A549 (cell line): ENCODE results near the gene HPCA. TPM values are rescaled to one million over a fixed set of nuclear protein-coding genes. Genes with fewer than 3 reads are reported as not detected.

Source experiments
- ATAC-seq, 2 experiments: fragments of 200-7000 bp in 1 of 2; fragments of >200 bp in 1 of 2; cut with Nextera tagmentation in 1 of 2; cut with Tn5 transposase in 1 of 2; 3 replicates each; pipeline versions ENCODE4 v1.8.0 to v1.9.1; 2018 to 2020; ENCODE audit warnings: mild to moderate bottlenecking in 1 of 2, moderate library complexity in 1 of 2
- CTCF ChIA-PET: fragments of 300-600 bp; sonication (Branson Sonifier 250); formaldehyde crosslinking; extraction: SDS; loops from one replicate; lab custom pipeline; 2021; ENCODE audit warnings: antibody characterized with exemption, inconsistent platforms; lab: Yijun Ruan, JAX
- POLR2A ChIA-PET: fragments of 350-600 bp; formaldehyde crosslinking; extraction: SDS; loops from one replicate; lab custom pipeline; 2021; ENCODE audit warnings: antibody characterized with exemption, inconsistent platforms; lab: Yijun Ruan, JAX
- DNase-seq, 2 experiments: peaks; one replicate each; pipeline versions ENCODE4 v3.0.0 to v3.0.0-alpha.2; 2011 to 2016; ENCODE audit warnings: low read depth in 1 of 2, low spot score in 1 of 2
- FAIRE-seq: peaks from 2 replicates; lab custom pipeline; 2011; peaks lifted over from hg19 to GRCh38; lab: Jason Lieb, UNC
- H3K27ac ChIP-seq, 2 experiments: fragments of >200 bp; sonication (Bioruptor Twin); formaldehyde crosslinking; 3 replicates each; pipeline ENCODE4 v1.5.1; 2016 to 2017
- H3K4me1 ChIP-seq: fragments of >200 bp; sonication (Bioruptor Twin); formaldehyde crosslinking; 3 replicates; pipeline ENCODE4 v1.6.1; 2016
- H3K4me2 ChIP-seq: fragments of >200 bp; sonication (Bioruptor Twin); formaldehyde crosslinking; 3 replicates; pipeline ENCODE4 v1.6.1; 2016
- H3K4me3 ChIP-seq: fragments of >200 bp; sonication (Bioruptor Twin); formaldehyde crosslinking; 3 replicates; pipeline ENCODE4 v1.5.1; 2016
- H3K9me3 ChIP-seq: fragments of >200 bp; sonication (Bioruptor Twin); formaldehyde crosslinking; 3 replicates; pipeline ENCODE4 v1.6.1; 2016
- CBX2 ChIP-seq: fragments of 200-600 bp; sonication (generic); IDR thresholded peaks from 2 replicates; pipeline ENCODE4 v1.6.1; 2016; ENCODE audit warnings: low read depth, mild to moderate bottlenecking, borderline replicate concordance
- CTCF ChIP-seq: fragments of >200 bp; sonication (Bioruptor Twin); formaldehyde crosslinking; IDR thresholded peaks from 3 replicates; pipeline ENCODE4 v1.5.1; 2016
- E2F6 ChIP-seq: IDR thresholded peaks from 2 replicates; pipeline ENCODE4 v1.6.1; 2012; ENCODE audit warnings: low read depth, borderline replicate concordance
- FOSB ChIP-seq: fragments of 250-450 bp; sonication (Bioruptor Pico); IDR thresholded peaks from 2 replicates; pipeline ENCODE4 v1.5.0; 2020; ENCODE audit warnings: mild to moderate bottlenecking, moderate library complexity
- GATA3 ChIP-seq: IDR thresholded peaks from 2 replicates; pipeline ENCODE4 v1.6.1; 2012; ENCODE audit warnings: borderline replicate concordance
- HOXB13 ChIP-seq: fragments of 250-450 bp; sonication (Bioruptor Pico); IDR thresholded peaks from 2 replicates; pipeline ENCODE4 v1.5.0; 2020; ENCODE audit warnings: low read depth, mild to moderate bottlenecking, moderate library complexity
- KDM1A ChIP-seq: fragments of 200-600 bp; sonication (generic); IDR thresholded peaks from 2 replicates; pipeline ENCODE4 v1.6.1; 2016; ENCODE audit warnings: low read depth, mild to moderate bottlenecking
- MAX ChIP-seq: IDR thresholded peaks from 2 replicates; pipeline ENCODE4 v1.6.1; 2012
- MYC ChIP-seq: IDR thresholded peaks from 2 replicates; pipeline ENCODE4 v1.6.1; 2012; ENCODE audit warnings: mild to moderate bottlenecking, inconsistent platforms, low read length, improper control_type of control experiment, borderline replicate concordance
- NFE2L2 ChIP-seq: fragments of 150-350 bp; conservative IDR thresholded peaks from 2 replicates; pipeline ENCODE4 v1.6.1; 2014; ENCODE audit warnings: low read length
- NPAS2 ChIP-seq: fragments of 250-450 bp; sonication (Bioruptor Pico); IDR thresholded peaks from 2 replicates; pipeline ENCODE4 v1.8.0; 2022; ENCODE audit warnings: mild to moderate bottlenecking, moderate library complexity, borderline replicate concordance
- POLR2A ChIP-seq: IDR thresholded peaks from 2 replicates; pipeline ENCODE4 v1.6.1; 2012; ENCODE audit warnings: mild to moderate bottlenecking, low read length
- POLR2AphosphoS2 ChIP-seq: conservative IDR thresholded peaks from 2 replicates; pipeline ENCODE4 v1.6.1; 2012; ENCODE audit warnings: low read length, improper control_type of control experiment, inconsistent platforms
- RAD21 ChIP-seq, 2 experiments: fragments of >200 bp in 1 of 2; sonication (Bioruptor Twin) in 1 of 2; formaldehyde crosslinking in 1 of 2; IDR thresholded peaks in 1 of 2; conservative IDR thresholded peaks in 1 of 2; 2 replicates in 1 of 2; 3 replicates in 1 of 2; pipeline ENCODE4 v1.6.1; 2012 to 2018; ENCODE audit warnings: inconsistent platforms in 1 of 2
- RCOR1 ChIP-seq: fragments of 150-350 bp; IDR thresholded peaks from 2 replicates; pipeline ENCODE4 v1.6.1; 2014; ENCODE audit warnings: antibody characterized with exemption, low read length, low read depth
- SMC3 ChIP-seq: fragments of >200 bp; sonication (Bioruptor Twin); formaldehyde crosslinking; IDR thresholded peaks from 3 replicates; pipeline ENCODE4 v1.6.1; 2018; ENCODE audit warnings: inconsistent platforms
- ZNF302 ChIP-seq: fragments of 250-450 bp; sonication (Bioruptor Pico); IDR thresholded peaks from 2 replicates; pipeline ENCODE4 v1.9.0; 2021; ENCODE audit warnings: inconsistent platforms, mild to moderate bottlenecking, moderate library complexity
- WGBS: methylation state at CpG from one replicate; pipeline ENCODE4 v1.1.6; 2017; ENCODE audit errors: missing lambda C conversion rate; 5-methylcytosine and 5-hydroxymethylcytosine counted together
- polyA plus RNA-seq, 4 experiments: library from polyadenylated mRNA; depleted of rRNA in 3 of 4; stranded (reverse); fragments of >200 nt; fragmentation: RNase III in 1 of 4; extraction: RNeasy Plus Mini Kit Qiagen cat#74134 plus additional on column Dnase treatment in 1 of 4; gene quantifications; 2 replicates in 3 of 4; 3 replicates in 1 of 4; pipeline ENCODE4 v1.2.3, GENCODE V29; 2011 to 2017

Gene HPCA
- polyA plus RNA-seq, 2 of the 4 experiments (the other 2 are of a cell fraction): 0.21 to 0.34 TPM

DNA sequence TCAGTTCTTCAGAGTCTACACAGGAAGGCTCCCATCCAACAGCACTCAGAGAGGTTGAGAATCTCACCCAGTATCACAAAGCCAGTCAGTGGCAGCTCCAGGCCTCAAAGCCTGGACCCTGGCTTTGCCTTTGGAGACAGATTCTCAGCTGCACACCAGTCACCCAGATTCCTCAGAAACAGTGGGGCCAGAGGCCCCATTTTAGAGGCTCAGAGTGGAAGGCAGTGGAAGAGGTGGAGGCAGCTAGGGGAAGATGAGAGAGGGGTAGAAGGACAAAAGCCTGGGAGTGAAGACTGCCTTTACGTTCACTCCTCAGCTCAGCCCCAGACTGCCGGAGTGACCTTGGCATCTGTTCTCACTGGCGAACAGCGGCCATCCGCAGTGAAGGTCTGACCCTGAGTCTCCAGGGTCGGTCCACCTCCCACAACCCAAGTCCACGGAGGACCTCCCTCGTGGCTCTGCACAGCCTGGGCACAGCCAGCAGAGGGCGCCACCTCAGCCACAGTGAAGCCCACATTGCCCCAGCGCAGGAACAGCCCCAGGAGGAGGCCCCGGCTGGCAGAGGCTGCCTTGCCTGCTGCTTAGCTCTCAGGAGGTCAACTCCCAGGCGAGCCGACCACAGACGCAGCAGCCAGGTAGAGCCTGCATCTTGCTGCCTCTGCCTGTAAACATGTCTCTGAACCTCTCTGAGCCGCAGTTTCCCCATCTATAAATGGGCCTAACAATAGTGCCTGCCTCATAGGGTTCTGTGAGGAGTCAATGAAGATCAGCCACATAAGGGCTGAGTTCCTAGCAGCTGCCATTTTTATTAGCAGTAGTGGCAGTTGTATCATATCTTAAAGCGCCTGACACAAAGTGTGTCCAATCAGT lies 9.7 kb upstream of the HPCA start:
- POLR2A ChIA-PET: no interaction called here
- Histone ChIP-seq H3K27ac (no peak overlapping the region), H3K4me3 (no peak overlapping the region), H3K9me3 (no peaks in the 10 kb centered on the region), H3K4me2 (no peak overlapping the region)
- FAIRE-seq: no peak
- 80% methylated on average over 5 of the region's 16 CpGs for WGBS
- 0 out of 2 replicates have a peak, but pooled peaks have one; percentile 20 for TF ChIP-seq MAX
- no peak for TF ChIP-seq POLR2A
- TF ChIP-seq MYC: no peak
- no peak for TF ChIP-seq ZNF302 (CRISPR knock-in tag)
- TF ChIP-seq POLR2AphosphoS2: no peak
- TF ChIP-seq CTCF: peak; percentile 52
- no peak for TF ChIP-seq NFE2L2
- no peak for TF ChIP-seq HOXB13 (CRISPR knock-in tag)
- no peak for TF ChIP-seq GATA3
- TF ChIP-seq RAD21 (conservative IDR thresholded peaks at IDR 0.05 in 1 of 2, IDR thresholded peaks at IDR 0.05 in 1 of 2): peak; percentile 43 to 55; a peak in 4 of 5 replicates
- TF ChIP-seq SMC3: peak; percentile 56
- TF ChIP-seq KDM1A: no peak
- TF ChIP-seq CBX2: no peak
- TF ChIP-seq, all 56 proteins: peak for 4
- DNase-seq (peak; percentile 34 to 54), ATAC-seq (peak; percentile 64 to 85)
- CTCF ChIA-PET: interaction anchor here (0.5 to 3.9 kb wide), 23 partner anchors 9 to 659 kb away, joined by 3 to 40 read pairs (median 4); partner anchors contain the start of gene HPCA
- H3K4me1 ChIP-seq: no peaks in the 10 kb centered on the region

GRCh38 chr1:32877211-32878110 lies 8.8 kb upstream of the HPCA start:
- ATAC-seq: no peak

More at GRCh38 chr1:32877211-32878110, 8.8 kb upstream of the HPCA start:
- FAIRE-seq: no peak
- H3K4me1 ChIP-seq: no peaks in the 10 kb centered on the region
- H3K4me3 ChIP-seq: no peak overlapping the region
- DNase-seq: no peak
- 83% methylated on average over 9 of the region's 13 CpGs for WGBS
- ChIA-PET POLR2A (no interaction called here), CTCF (interaction anchor here (0.6 to 3.9 kb wide), 12 partner anchors 8 to 209 kb away, joined by 3 to 40 read pairs (median 4); partner anchors contain the start of gene HPCA)
- H3K4me2 ChIP-seq: no peak overlapping the region
- TF ChIP-seq NFE2L2: no peak
- TF ChIP-seq MAX: no peak
- no peak for TF ChIP-seq NPAS2 (CRISPR knock-in tag)
- no peak for TF ChIP-seq ZNF302 (CRISPR knock-in tag)
- no peak for TF ChIP-seq FOSB (CRISPR knock-in tag)
- no peak for TF ChIP-seq RCOR1
- no peak for TF ChIP-seq RAD21 (conservative IDR thresholded peaks at IDR 0.05 in 1 of 2, IDR thresholded peaks at IDR 0.05 in 1 of 2)
- no peak for TF ChIP-seq E2F6
- H3K9me3 ChIP-seq: no peaks in the 10 kb centered on the region
- no peak overlapping the region for H3K27ac ChIP-seq
